Nephron (organoid): Measurements from ENCODE around the gene C10orf105.
A peak's percentile ranks its signal among the peaks of the same experiment; 100 is the strongest.

Experiments
- H3K27ac Mint-ChIP-seq, 3 experiments: 2 replicates each; pipeline ENCODE4 v1.8.0; 2020; ENCODE audit warnings: mixed read lengths in 3 of 3, mild to moderate bottlenecking in 2 of 3, moderate library complexity in 1 of 3
- H3K27me3 Mint-ChIP-seq: 2 replicates; pipeline ENCODE4 v1.8.0; 2021; ENCODE audit warnings: low read depth, mild to moderate bottlenecking, moderate library complexity, mixed read lengths
- H3K36me3 Mint-ChIP-seq: 2 replicates; pipeline ENCODE4 v1.8.0; 2020; ENCODE audit warnings: low read depth, mixed read lengths
- H3K4me1 Mint-ChIP-seq: 2 replicates; pipeline ENCODE4 v1.8.0; 2020; ENCODE audit warnings: mixed read lengths
- H3K4me3 Mint-ChIP-seq, 3 experiments: 2 replicates each; pipeline ENCODE4 v1.8.0; 2020; ENCODE audit warnings: mild to moderate bottlenecking in 3 of 3, mixed read lengths in 3 of 3, moderate library complexity in 2 of 3
- H3K9me3 Mint-ChIP-seq: 2 replicates; pipeline ENCODE4 v1.8.0; 2020; ENCODE audit warnings: mixed read lengths
- TF ChIP-seq, protein P1 (sequence below), 3 experiments: fragments of 200-600 bp; sonication (generic); IDR thresholded peaks; one replicate each; pipeline ENCODE4 v1.5.0; 2021; ENCODE audit warnings: antibody characterized with exemption in 3 of 3; ENCODE audit not compliant: unreplicated experiment in 3 of 3

C10orf105 gene

DNA sequence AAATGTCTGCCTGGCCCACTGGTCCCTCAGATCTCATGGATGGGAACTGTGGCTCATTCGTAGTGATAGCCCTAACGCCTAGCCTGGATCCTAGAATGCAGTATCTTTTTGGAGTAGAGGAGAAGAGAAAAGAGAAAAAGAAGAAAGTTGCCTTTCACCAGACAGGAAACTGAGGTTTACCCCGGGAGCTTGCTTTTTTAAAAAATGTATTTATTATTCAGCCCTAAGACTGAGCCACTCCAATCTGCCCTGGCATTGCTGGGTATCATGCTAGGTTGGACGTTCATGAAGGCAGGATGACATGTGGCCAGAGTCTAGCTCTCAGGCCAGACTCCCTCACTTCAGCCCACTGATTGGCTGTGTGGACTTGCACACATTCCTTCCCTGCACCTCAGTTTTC, 21.5 kb upstream of the C10orf105 start:
- H3K4me1 Mint-ChIP-seq = peaks cover 16% of the 10 kb centered on the region
- TF ChIP-seq, protein P1, sequence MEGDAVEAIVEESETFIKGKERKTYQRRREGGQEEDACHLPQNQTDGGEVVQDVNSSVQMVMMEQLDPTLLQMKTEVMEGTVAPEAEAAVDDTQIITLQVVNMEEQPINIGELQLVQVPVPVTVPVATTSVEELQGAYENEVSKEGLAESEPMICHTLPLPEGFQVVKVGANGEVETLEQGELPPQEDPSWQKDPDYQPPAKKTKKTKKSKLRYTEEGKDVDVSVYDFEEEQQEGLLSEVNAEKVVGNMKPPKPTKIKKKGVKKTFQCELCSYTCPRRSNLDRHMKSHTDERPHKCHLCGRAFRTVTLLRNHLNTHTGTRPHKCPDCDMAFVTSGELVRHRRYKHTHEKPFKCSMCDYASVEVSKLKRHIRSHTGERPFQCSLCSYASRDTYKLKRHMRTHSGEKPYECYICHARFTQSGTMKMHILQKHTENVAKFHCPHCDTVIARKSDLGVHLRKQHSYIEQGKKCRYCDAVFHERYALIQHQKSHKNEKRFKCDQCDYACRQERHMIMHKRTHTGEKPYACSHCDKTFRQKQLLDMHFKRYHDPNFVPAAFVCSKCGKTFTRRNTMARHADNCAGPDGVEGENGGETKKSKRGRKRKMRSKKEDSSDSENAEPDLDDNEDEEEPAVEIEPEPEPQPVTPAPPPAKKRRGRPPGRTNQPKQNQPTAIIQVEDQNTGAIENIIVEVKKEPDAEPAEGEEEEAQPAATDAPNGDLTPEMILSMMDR (IDR thresholded peaks at IDR 0.05; ENCODE audit: unreplicated experiment in 3 of 3) = no peak
- H3K4me3 Mint-ChIP-seq = no peak overlapping the region
- H3K9me3 Mint-ChIP-seq = no peaks in the 10 kb centered on the region
- no peaks in the 10 kb centered on the region for H3K36me3 Mint-ChIP-seq
- H3K27ac Mint-ChIP-seq = no peak overlapping the region
- peaks cover 9% of the 10 kb centered on the region for H3K27me3 Mint-ChIP-seq

DNA sequence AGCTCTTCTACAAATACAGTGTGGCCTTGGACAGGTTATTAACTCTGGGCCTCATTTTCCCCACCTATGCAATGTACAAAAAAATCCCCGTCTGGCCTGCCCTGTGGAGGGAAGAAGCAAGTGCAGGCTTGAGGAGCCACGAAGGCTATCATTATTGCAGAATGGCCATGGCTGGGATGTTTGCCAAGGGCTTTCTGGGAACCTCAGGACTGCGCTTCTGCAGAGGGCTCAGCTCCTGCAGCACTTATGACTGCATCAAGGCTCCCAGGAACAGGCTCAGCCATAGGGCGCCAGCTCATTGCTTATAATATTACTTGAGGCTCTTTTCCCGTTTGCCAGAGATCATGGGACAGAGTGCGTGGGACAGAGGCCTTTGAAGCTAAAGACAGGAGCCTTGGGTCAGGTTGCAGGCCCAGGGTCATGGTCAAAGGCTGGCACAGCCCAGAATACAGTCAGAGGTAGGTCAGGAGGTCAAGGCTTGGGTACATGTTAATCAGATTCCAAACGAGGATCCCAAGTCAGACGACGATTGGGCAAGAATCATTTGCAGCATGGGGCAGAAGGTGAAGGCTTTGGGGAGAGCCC, 20.6 kb upstream of the C10orf105 start:
- no peaks in the 10 kb centered on the region for H3K9me3 Mint-ChIP-seq
- no peaks in the 10 kb centered on the region for H3K36me3 Mint-ChIP-seq
- peaks cover 10% of the 10 kb centered on the region for H3K4me1 Mint-ChIP-seq
- TF ChIP-seq, protein P1 (IDR thresholded peaks at IDR 0.05; ENCODE audit: unreplicated experiment in 3 of 3) = no peak
- no peak overlapping the region for H3K27ac Mint-ChIP-seq
- H3K4me3 Mint-ChIP-seq = no peak overlapping the region
- peaks cover 9% of the 10 kb centered on the region for H3K27me3 Mint-ChIP-seq

DNA sequence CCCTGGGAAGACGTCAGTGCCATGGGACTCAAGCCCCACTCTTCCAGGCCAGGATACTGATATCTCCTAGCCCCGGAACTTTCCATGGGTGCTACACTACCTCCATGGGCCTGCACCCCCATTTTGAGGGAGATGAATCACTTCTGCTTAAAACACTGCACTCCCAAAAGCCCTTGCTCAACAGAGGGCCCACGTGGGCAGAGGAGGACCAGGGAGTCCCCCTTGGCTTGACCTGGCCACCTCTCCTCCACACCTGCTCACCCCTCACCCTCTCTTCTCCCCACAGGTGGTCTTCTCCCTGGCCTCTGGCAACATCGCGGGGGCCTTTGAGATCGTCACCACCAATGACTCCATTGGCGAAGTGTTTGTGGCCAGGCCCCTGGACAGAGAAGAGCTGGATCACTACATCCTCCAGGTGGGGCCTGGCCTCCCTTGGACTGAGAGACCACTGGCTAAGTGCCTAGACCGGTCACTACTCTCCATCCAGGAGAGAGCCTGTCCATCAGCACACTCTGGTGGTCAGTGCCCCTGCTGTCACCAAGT, 19.9 kb upstream of the C10orf105 start:
- no peaks in the 10 kb centered on the region for H3K9me3 Mint-ChIP-seq
- TF ChIP-seq, protein P1 (IDR thresholded peaks at IDR 0.05; ENCODE audit: unreplicated experiment in 3 of 3) = no peak
- peaks cover 9% of the 10 kb centered on the region for H3K27me3 Mint-ChIP-seq
- peaks cover 10% of the 10 kb centered on the region for H3K4me1 Mint-ChIP-seq
- no peaks in the 10 kb centered on the region for H3K36me3 Mint-ChIP-seq
- H3K27ac Mint-ChIP-seq = no peak overlapping the region
- no peak overlapping the region for H3K4me3 Mint-ChIP-seq

DNA sequence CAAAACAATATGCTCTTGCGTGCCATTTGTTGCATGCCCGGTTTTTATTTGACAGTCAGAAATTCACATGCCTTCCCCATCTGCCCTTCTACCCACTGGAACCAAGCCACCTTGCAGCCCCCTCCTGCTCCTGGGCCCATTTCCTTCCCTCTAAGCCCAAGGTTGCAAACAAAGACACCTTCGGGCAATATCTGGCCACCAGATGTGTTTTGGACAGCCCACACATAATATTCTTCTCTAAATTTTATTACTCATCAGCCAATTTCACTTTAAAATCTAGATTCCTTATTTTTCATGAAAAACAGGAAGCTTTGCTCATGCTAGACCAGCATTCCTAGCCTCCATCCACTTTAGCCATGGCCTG, 18.2 kb upstream of the C10orf105 start:
- TF ChIP-seq, protein P1 (IDR thresholded peaks at IDR 0.05; ENCODE audit: unreplicated experiment in 3 of 3) = no peak
- H3K27me3 Mint-ChIP-seq = peaks cover 9% of the 10 kb centered on the region
- H3K27ac Mint-ChIP-seq = peak overlapping the region in 1 of 3 experiments; percentile 10

DNA sequence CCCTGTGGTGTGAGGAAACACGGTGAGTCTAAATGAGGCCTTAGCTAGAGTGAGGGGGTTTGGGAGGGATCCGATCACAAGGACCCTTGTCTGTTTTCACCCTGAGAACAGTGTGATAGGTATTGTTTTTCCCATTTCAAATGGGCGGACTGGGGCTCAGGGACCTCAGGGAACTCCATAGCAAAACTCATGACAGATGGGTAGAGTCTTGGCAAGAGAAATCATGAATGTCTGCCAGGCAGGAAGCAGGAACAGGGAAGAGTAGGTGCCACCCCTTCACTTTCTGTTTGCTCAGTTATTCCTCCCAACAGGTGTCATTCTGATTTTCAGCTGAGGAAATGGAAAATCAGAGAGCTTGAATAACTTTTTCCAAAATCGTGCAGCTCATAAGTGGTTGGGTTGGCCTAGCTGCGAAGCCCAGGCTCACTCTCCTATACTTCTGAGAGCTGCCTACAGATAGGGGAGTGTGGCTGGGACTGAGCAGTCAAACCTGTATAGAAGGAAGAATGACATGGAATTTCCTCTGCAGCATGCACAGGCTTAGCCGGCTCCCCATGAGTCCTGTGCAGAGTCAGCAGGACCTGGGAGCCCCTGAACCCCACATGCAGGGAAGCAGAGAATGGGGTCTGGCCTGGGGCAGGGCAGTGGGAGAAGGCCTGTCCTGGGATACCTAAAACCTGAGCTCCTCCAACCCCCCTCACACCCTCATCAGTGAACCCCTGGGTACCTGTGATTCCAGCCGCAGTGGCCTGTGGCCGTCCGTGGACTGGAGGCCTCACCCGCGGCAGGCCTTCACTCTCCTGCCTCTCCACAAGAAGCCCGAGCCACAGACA, 17.6 kb upstream of the C10orf105 start:
- H3K4me1 Mint-ChIP-seq = peaks cover 10% of the 10 kb centered on the region
- no peak overlapping the region for H3K4me3 Mint-ChIP-seq
- H3K9me3 Mint-ChIP-seq = no peaks in the 10 kb centered on the region
- peaks cover 9% of the 10 kb centered on the region for H3K27me3 Mint-ChIP-seq
- TF ChIP-seq, protein P1 (IDR thresholded peaks at IDR 0.05; ENCODE audit: unreplicated experiment in 3 of 3) = no peak
- H3K27ac Mint-ChIP-seq = peak overlapping the region; percentile 12 to 64 (median 12)
- no peaks in the 10 kb centered on the region for H3K36me3 Mint-ChIP-seq

More for the DNA sequence above, 18.2 kb upstream of the C10orf105 start:
- Mint-ChIP-seq H3K9me3 (no peaks in the 10 kb centered on the region), H3K36me3 (no peaks in the 10 kb centered on the region), H3K4me1 (peaks cover 10% of the 10 kb centered on the region), H3K4me3 (no peak overlapping the region)
